GM23338 (cell line): ENCODE measurements around the gene NFIA. TPM values are rescaled to one million over a fixed set of nuclear protein-coding genes. Genes with fewer than 3 reads are reported as not detected.

Experiments
- ATAC-seq: fragments of 200-7000 bp; cut with Tn5 transposase; 3 replicates; pipeline ENCODE4 v1.9.1; 2020
- DNase-seq: peaks from one replicate; pipeline ENCODE4 v3.0.0-alpha.2; 2015; ENCODE audit warnings: low spot score
- H2AFZ ChIP-seq: fragments of 200-600 bp; sonication (generic); 2 replicates; pipeline ENCODE4 v1.8.0; 2016; ENCODE audit warnings: antibody characterized with exemption, mild to moderate bottlenecking, moderate library complexity
- H3F3A ChIP-seq: fragments of 200-600 bp; sonication (generic); replicated peaks from 2 replicates; pipeline ENCODE4 v1.8.0; 2017; ENCODE audit warnings: antibody characterized with exemption, mixed run types, low read depth
- H3K27ac ChIP-seq: fragments of 200-600 bp; sonication (generic); 2 replicates; pipeline ENCODE4 v1.6.1; 2016; ENCODE audit warnings: low read depth
- H3K27me3 ChIP-seq: fragments of 200-600 bp; sonication (generic); 2 replicates; pipeline ENCODE4 v1.8.0; 2016; ENCODE audit warnings: mild to moderate bottlenecking, mixed run types, moderate library complexity; ENCODE audit not compliant: insufficient read depth
- H3K36me3 ChIP-seq: fragments of 200-600 bp; sonication (generic); 2 replicates; pipeline ENCODE4 v1.8.0; 2016; ENCODE audit warnings: mild to moderate bottlenecking; ENCODE audit not compliant: insufficient read depth
- H3K4me1 ChIP-seq: fragments of 200-600 bp; sonication (generic); 2 replicates; pipeline ENCODE4 v1.8.0; 2016; ENCODE audit warnings: mild to moderate bottlenecking, moderate library complexity; ENCODE audit not compliant: insufficient read depth
- H3K4me2 ChIP-seq: fragments of 200-600 bp; sonication (generic); 2 replicates; pipeline ENCODE4 v1.7.1; 2017; ENCODE audit warnings: mixed run types
- H3K4me3 ChIP-seq: fragments of 200-600 bp; sonication (generic); 2 replicates; pipeline ENCODE4 v1.6.1; 2016; ENCODE audit warnings: mixed run types
- H3K79me2 ChIP-seq: fragments of 200-600 bp; sonication (generic); replicated peaks from 2 replicates; pipeline ENCODE4 v1.8.0; 2017; ENCODE audit warnings: mild to moderate bottlenecking; ENCODE audit not compliant: insufficient read depth
- H3K9me2 ChIP-seq: fragments of 200-600 bp; sonication (generic); 2 replicates; pipeline ENCODE4 v1.8.0; 2017; ENCODE audit not compliant: insufficient read depth
- H4K20me1 ChIP-seq: fragments of 200-600 bp; sonication (generic); replicated peaks from 2 replicates; pipeline ENCODE4 v1.8.0; 2017; ENCODE audit warnings: mild to moderate bottlenecking; ENCODE audit not compliant: insufficient read depth
- H3K27ac Mint-ChIP-seq: 2 replicates; pipeline ENCODE4 v1.8.0; 2020; ENCODE audit warnings: inconsistent platforms, mild to moderate bottlenecking, moderate library complexity, mixed read lengths
- H3K27me3 Mint-ChIP-seq: 3 replicates; pipeline ENCODE4 v1.8.0; 2022; ENCODE audit warnings: low read depth, mild to moderate bottlenecking, moderate library complexity, mixed read lengths, inconsistent platforms; ENCODE audit not compliant: insufficient read depth, poor library complexity
- H3K36me3 Mint-ChIP-seq: 3 replicates; pipeline ENCODE4 v1.8.0; 2021; ENCODE audit warnings: low read depth, mild to moderate bottlenecking, inconsistent platforms, moderate library complexity, mixed read lengths
- H3K4me1 Mint-ChIP-seq: 3 replicates; pipeline ENCODE4 v1.8.0; 2020; ENCODE audit warnings: mild to moderate bottlenecking, inconsistent platforms, mixed read lengths
- H3K4me3 Mint-ChIP-seq: 3 replicates; pipeline ENCODE4 v1.8.0; 2021; ENCODE audit warnings: moderate library complexity, mild to moderate bottlenecking, inconsistent platforms, mixed read lengths
- H3K9me3 Mint-ChIP-seq: 3 replicates; pipeline ENCODE4 v1.8.0; 2020; ENCODE audit warnings: moderate library complexity, mild to moderate bottlenecking, inconsistent platforms, mixed read lengths
- CREB1 ChIP-seq: fragments of 250-450 bp; sonication (Bioruptor Pico); IDR thresholded peaks from 2 replicates; pipeline ENCODE4 v1.5.0; 2020; ENCODE audit warnings: low read depth, mild to moderate bottlenecking, moderate library complexity
- CTCF ChIP-seq, 2 experiments: fragments of 200-600 bp in 1 of 2; sonication (generic) in 1 of 2; conservative IDR thresholded peaks; 2 replicates each; pipeline versions ENCODE4 v1.5.1 to v1.6.1; 2016 to 2017; ENCODE audit warnings: antibody characterized with exemption in 2 of 2, low read depth in 2 of 2, mild to moderate bottlenecking in 2 of 2, moderate library complexity in 1 of 2
- ETS1 ChIP-seq: IDR thresholded peaks from 2 replicates; pipeline ENCODE4 v1.6.1; 2016; ENCODE audit warnings: antibody characterized with exemption
- EZH2 ChIP-seq: fragments of 200-600 bp; sonication (generic); IDR thresholded peaks from one replicate; pipeline ENCODE4 v1.8.0; 2017; ENCODE audit warnings: antibody characterized with exemption, mild to moderate bottlenecking, low read depth; ENCODE audit not compliant: unreplicated experiment
- EZH2phosphoT487 ChIP-seq: fragments of 200-600 bp; sonication (generic); IDR thresholded peaks from one replicate; pipeline ENCODE4 v1.8.1; 2018; ENCODE audit warnings: antibody characterized with exemption; ENCODE audit not compliant: unreplicated experiment
- JUNB ChIP-seq: IDR thresholded peaks from one replicate; pipeline ENCODE4 v1.6.1; 2016; ENCODE audit warnings: antibody characterized with exemption; ENCODE audit not compliant: unreplicated experiment
- NANOG ChIP-seq: IDR thresholded peaks from 2 replicates; pipeline ENCODE4 v1.6.1; 2016; ENCODE audit warnings: antibody characterized with exemption, borderline replicate concordance
- POLR2AphosphoS5 ChIP-seq: IDR thresholded peaks from 2 replicates; pipeline ENCODE4 v1.6.1; 2016; ENCODE audit warnings: antibody characterized with exemption, low read depth
- REST ChIP-seq: IDR thresholded peaks from one replicate; pipeline ENCODE4 v1.6.1; 2018; ENCODE audit warnings: antibody characterized with exemption; ENCODE audit not compliant: unreplicated experiment
- ZNF331 ChIP-seq: fragments of 250-450 bp; sonication (Bioruptor Pico); IDR thresholded peaks from 2 replicates; pipeline ENCODE4 v1.5.0; 2020; ENCODE audit warnings: low read depth, mild to moderate bottlenecking, moderate library complexity
- polyA plus RNA-seq: library from polyadenylated mRNA; unstranded; fragments of >200 nt; fragmentation: Nextera tagmentation; extraction: Ambion mirVana; gene quantifications from 2 replicates; pipeline ENCODE4 v1.2.1, GENCODE V29; 2016
- total RNA-seq: library from RNA; depleted of rRNA; stranded (reverse); fragments of >200 nt; shearing (Covaris generic); gene quantifications from 2 replicates; pipeline ENCODE4 v1.2.3, GENCODE V29; 2014

The NFIA gene
- total and polyA plus RNA-seq, 2 experiments from 2014 or later, result 0.97 to 2.3 TPM

- TF ChIP-seq REST (no peak), JUNB (no peak), CREB1 (CRISPR knock-in tag) (no peak), ETS1 (no peak), POLR2AphosphoS5 (no peak), EZH2phosphoT487 (no peak), CTCF (conservative IDR thresholded peaks at IDR 0.05; ENCODE audit: low read depth in 2 of 2) (no peak)
Observed at GRCh38 chr1:61122389-61122788, 40.0 kb downstream of the NFIA start (continued).

- ATAC-seq, result no peak
- no peak for TF ChIP-seq CTCF (conservative IDR thresholded peaks at IDR 0.05; ENCODE audit: low read depth in 2 of 2)
- no peak for TF ChIP-seq CREB1 (CRISPR knock-in tag)
- no peak for TF ChIP-seq EZH2
- no peak for TF ChIP-seq JUNB
- no peak for TF ChIP-seq POLR2AphosphoS5
- no peak for TF ChIP-seq NANOG
- TF ChIP-seq ZNF331 (CRISPR knock-in tag), result no peak
Observed at GRCh38 chr1:61123326-61123725, 41.0 kb downstream of the NFIA start.

More at GRCh38 chr1:61123326-61123725, 41.0 kb downstream of the NFIA start:
- H3K27ac Mint-ChIP-seq, result no peak overlapping the region
- Histone ChIP-seq H2AFZ (no peak overlapping the region), H3K9me2 (no peaks in the 10 kb centered on the region), H3K4me3 (no peak overlapping the region), H3K79me2 (no peaks in the 10 kb centered on the region), H3K27me3 (no peaks in the 10 kb centered on the region), H3F3A (no peaks in the 10 kb centered on the region), H3K4me2 (no peak overlapping the region), H3K36me3 (no peaks in the 10 kb centered on the region), H4K20me1 (no peaks in the 10 kb centered on the region), H3K4me1 (peaks cover 4% of the 10 kb centered on the region; the same call in 1 of the 2 replicates), H3K27ac (no peak overlapping the region)
- no peak for DNase-seq
- no peaks in the 10 kb centered on the region for H3K36me3 Mint-ChIP-seq
- no peak overlapping the region for H3K4me3 Mint-ChIP-seq
- no peaks in the 10 kb centered on the region for H3K9me3 Mint-ChIP-seq
- no peaks in the 10 kb centered on the region for H3K27me3 Mint-ChIP-seq
- peaks cover 38% of the 10 kb centered on the region for H3K4me1 Mint-ChIP-seq
